Brain microvascular endothelial cell (primary cell): Measurements from ENCODE around the gene DVL1.

Source experiments
- DNase-seq: peaks from one replicate; pipeline ENCODE4 v3.0.0-alpha.2; 2020
- H3K27ac ChIP-seq: fragments of 250-450 bp; sonication (Bioruptor Pico); 2 replicates; pipeline ENCODE4 v1.5.1; 2020; ENCODE audit warnings: mild to moderate bottlenecking, moderate library complexity
- H3K27me3 ChIP-seq: fragments of 250-450 bp; sonication (Bioruptor Pico); replicated peaks from 2 replicates; pipeline ENCODE4 v1.5.1; 2020; ENCODE audit warnings: mild to moderate bottlenecking
- H3K36me3 ChIP-seq: fragments of 250-450 bp; sonication (Bioruptor Pico); replicated peaks from 2 replicates; pipeline ENCODE4 v1.5.1; 2020; ENCODE audit warnings: mild to moderate bottlenecking
- H3K4me3 ChIP-seq: 2 replicates; pipeline ENCODE4 v1.5.1; 2011; ENCODE audit warnings: low read depth, mild to moderate bottlenecking, control low read depth, low read length, moderate library complexity
- CTCF ChIP-seq: IDR thresholded peaks from 2 replicates; pipeline ENCODE4 v1.5.1; 2011; ENCODE audit warnings: low read depth, mild to moderate bottlenecking, moderate library complexity, low read length, control low read depth, inconsistent platforms; ENCODE audit errors: missing control alignments
- in situ Hi-C: cut with HindIII; loops from 2 replicates; pipeline ENCODE4 v1.10.0; 2017; ENCODE audit warnings: low sequenced_read_pairs, low pct_ligation_motif_present

Gene DVL1

GRCh38 chr1:1335283-1335682 is 13.9 kb downstream of the DVL1 start:
- TF ChIP-seq CTCF: no peak
- in situ Hi-C loops: no loop called here

GRCh38 chr1:1334835-1335234 is 14.4 kb downstream of the DVL1 start:
- H3K4me3 ChIP-seq: no peak overlapping the region
- no peak overlapping the region for H3K27ac ChIP-seq
- TF ChIP-seq CTCF: no peak
- in situ Hi-C loops: no loop called here
- H3K27me3 ChIP-seq: no peaks in the 10 kb centered on the region
- H3K36me3 ChIP-seq: peaks cover 25% of the 10 kb centered on the region
- DNase-seq: no peak

More at GRCh38 chr1:1335283-1335682, 13.9 kb downstream of the DVL1 start:
- Histone ChIP-seq H3K27ac (no peak overlapping the region), H3K27me3 (no peaks in the 10 kb centered on the region), H3K4me3 (no peak overlapping the region), H3K36me3 (peaks cover 28% of the 10 kb centered on the region)
- no peak for DNase-seq

- in situ Hi-C loops: no loop called here
- Histone ChIP-seq H3K4me3 (no peak overlapping the region), H3K36me3 (peaks cover 20% of the 10 kb centered on the region), H3K27ac (no peak overlapping the region), H3K27me3 (no peaks in the 10 kb centered on the region)
- no peak for DNase-seq
- TF ChIP-seq CTCF: no peak
These were observed 15.5 kb downstream of the DVL1 start for GRCh38 chr1:1333551-1334241.

GRCh38 chr1:1332774-1333480 is 16.3 kb downstream of the DVL1 start:
- H3K27ac ChIP-seq: no peak overlapping the region
- in situ Hi-C loops: no loop called here
- H3K36me3 ChIP-seq: peaks cover 19% of the 10 kb centered on the region
- H3K27me3 ChIP-seq: no peaks in the 10 kb centered on the region
- no peak for TF ChIP-seq CTCF
- no peak for DNase-seq
- no peak overlapping the region for H3K4me3 ChIP-seq

- Histone ChIP-seq H3K4me3 (no peak overlapping the region), H3K36me3 (peaks cover 21% of the 10 kb centered on the region)
These were observed 17.0 kb downstream of the DVL1 start for GRCh38 chr1:1332031-1332755.

More at GRCh38 chr1:1332031-1332755, 17.0 kb downstream of the DVL1 start:
- H3K27me3 ChIP-seq: no peaks in the 10 kb centered on the region
- no peak overlapping the region for H3K27ac ChIP-seq
- in situ Hi-C loops: no loop called here
- DNase-seq: no peak
- TF ChIP-seq CTCF: no peak
